Measurements from ENCODE around the gene ISCU.
A peak's percentile ranks its signal among the peaks of the same experiment; 100 is the strongest.
"Not testable (repeated sequence)": the region's sequence is repeated elsewhere in the genome, so short reads cannot be mapped to it uniquely, and the experiment has no call there.

ISCU gene

GRCh38 chr12:108606492-108606891 is 44.1 kb downstream of the ISCU start:
- DNase-seq: no peak

- no peak for DNase-seq
Observed at GRCh38 chr12:108607981-108608600, 45.7 kb downstream of the ISCU start.

GRCh38 chr12:108608616-108609015 is 46.2 kb downstream of the ISCU start:
- DNase-seq: no peak

GRCh38 chr12:108609537-108610335 is 47.3 kb downstream of the ISCU start:
- DNase-seq: no peak

DNA sequence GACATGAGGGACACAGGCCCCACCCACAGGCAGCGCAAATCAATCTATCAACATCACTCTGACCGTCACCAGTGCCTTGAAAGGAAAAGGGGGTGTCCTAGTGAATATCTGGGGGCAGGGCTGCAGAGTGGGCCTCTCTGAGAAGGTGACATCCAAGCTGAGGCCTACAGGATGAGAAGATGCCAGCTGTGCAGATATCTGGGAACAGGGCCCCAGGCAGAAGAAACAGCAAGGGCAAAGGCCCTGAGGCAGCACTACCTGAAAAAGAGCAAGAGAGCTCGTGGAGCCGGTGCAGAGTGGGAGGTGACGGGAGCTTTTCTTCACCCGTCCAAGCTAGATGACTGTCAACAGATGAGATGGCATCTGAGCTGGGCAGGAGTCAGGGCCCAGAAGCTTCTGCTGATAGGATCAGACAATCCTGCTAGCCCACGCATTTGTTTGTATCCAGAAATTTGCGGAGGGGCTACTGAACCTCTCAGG is 48.0 kb downstream of the ISCU start:
- DNase-seq: no peak

DNA sequence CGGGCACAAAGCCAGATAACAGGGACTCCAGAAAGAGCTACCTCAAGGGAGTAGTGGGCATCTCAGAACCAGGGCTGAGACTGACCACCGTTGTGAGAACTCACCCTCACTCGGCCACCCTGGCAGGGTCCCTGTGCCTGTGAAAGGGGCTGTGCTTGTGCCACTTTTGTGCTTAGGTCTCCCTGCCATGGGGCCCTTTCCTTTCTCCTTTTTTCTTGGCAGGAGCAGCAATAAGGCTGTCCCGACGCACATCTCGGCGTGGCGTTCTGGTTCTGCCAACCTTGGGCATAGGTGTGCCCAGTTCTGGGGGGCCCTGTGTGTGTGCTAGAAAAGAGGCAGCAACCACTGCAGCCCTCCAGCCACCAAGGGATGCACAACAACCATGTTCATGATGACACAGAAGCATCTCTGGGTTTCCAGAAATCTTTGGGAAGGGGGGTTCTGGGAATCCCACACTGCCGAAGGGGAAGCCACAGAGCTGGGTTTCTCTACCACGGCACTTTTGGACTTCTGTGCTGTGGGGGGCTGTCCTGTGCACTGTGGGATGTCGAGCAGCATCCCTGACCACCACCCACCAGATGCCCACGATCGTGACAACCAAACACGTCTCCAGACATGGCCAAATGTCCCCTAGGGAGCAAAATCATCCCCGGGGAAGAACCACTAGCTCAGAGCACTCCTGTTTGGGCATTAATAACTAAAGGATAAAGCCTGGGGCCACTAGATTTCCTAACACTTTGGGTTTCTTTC is 48.6 kb downstream of the ISCU start:
- no peak for DNase-seq

- no peak for DNase-seq
Observed at GRCh38 chr12:108611884-108612415, 49.6 kb downstream of the ISCU start.

GRCh38 chr12:108612788-108613282 is 50.4 kb downstream of the ISCU start:
- DNase-seq: peak in 2 of 3 experiments; percentile 35 to 46

DNA sequence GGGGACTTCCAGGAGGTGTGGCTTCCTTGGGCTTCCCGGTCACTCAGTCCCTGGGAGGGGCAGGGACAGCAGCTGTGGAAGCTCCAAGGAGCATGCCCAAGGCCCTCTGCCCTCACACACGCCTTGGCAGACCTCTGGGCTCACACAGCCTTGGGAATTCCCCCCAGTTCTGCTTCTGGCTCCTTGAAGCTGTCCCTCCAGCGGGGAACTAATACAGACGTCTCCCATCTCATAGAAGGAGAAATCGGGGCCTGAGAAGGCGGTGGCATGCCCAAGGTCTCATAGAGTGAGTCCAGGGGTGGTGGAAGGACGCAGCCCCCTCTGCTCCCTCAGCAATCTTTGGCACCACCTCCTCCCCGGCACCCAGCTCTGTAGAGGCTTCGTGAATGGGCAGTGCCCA is 51.2 kb downstream of the ISCU start:
- no peak for DNase-seq

DNA sequence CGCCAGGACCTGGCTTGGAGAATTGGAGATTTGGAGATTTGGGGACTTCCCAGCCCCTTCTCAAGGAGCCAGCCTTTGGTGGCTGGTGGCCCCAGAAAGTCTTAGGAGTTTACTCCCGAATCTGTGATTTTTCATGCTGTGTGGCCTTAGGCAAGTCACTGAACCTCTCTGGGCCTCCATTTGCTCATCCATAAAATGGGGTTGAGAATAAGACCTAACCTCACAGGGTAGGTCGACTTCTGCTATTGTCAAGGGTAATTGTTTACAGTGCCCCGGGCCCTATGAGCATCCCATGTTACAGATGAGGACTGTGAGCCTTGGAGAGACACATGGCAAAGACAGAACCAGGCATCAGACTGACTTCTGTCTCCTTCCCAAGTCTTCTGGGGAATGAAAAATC is 51.6 kb downstream of the ISCU start:
- DNase-seq: no peak

GRCh38 chr12:108614639-108615038 is 52.2 kb downstream of the ISCU start:
- no peak for DNase-seq

GRCh38 chr12:108615918-108616317 is 53.5 kb downstream of the ISCU start:
- no peak for DNase-seq

DNA sequence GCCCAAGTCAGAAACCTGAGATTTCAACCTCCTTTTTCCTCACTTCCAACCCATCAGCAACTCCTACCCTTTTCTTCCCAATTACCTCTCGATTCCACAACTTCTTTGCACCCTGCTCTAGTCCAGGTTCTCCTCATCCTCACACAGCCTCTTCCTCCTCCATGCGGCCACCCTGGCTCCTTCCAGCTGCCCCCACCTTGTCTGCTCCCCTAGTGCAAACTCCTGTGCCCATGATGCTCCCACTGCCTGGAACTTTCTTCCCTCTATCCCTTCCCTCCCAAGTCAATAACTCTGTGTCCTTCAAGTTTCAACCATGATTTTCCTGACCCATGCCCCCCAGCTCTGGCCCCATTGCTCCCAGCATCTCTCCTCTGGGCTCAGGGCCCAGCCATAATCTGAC is 54.0 kb downstream of the ISCU start:
- no peak for DNase-seq

- no peak for DNase-seq
Observed at GRCh38 chr12:108616941-108617858, 54.8 kb downstream of the ISCU start.

- peak; percentile 74 to 91 (median 89) for DNase-seq
Observed at GRCh38 chr12:108618079-108618952, 55.9 kb downstream of the ISCU start.

DNA sequence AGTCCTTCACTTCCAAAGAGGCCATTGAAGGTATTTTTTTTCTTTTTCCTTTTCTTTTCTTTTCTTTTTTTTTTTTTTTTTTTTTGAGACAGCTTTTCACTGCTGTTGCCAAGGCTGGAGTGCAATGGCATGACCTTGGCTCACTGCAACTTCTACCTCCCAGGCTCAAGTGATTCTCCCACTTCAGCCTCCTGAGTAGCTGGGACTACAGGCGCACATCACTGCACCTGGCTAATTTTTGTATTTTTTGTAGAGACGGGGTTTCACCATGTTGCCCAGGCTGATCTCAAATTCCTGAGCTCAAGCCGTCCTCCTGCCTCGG is 56.5 kb downstream of the ISCU start:
- not testable (repeated sequence) for DNase-seq
